Activated gamma-delta T cell (primary cell): ENCODE data around the gene SLC38A5.
"Not testable (repeated sequence)": the region's sequence is repeated elsewhere in the genome, so short reads cannot be mapped to it uniquely, and the experiment has no call there.

ENCODE experiments used
- DNase-seq: peaks from one replicate; lab custom pipeline; 2025; lab: John Stamatoyannopoulos, UW
- total RNA-seq, 2 donors: gene quantifications; one replicate each; lab custom pipeline; 2026; lab: John Stamatoyannopoulos, UW

The SLC38A5 gene
- 18.4 to 41.4 reads per million in 2 donors for total RNA-seq

DNA sequence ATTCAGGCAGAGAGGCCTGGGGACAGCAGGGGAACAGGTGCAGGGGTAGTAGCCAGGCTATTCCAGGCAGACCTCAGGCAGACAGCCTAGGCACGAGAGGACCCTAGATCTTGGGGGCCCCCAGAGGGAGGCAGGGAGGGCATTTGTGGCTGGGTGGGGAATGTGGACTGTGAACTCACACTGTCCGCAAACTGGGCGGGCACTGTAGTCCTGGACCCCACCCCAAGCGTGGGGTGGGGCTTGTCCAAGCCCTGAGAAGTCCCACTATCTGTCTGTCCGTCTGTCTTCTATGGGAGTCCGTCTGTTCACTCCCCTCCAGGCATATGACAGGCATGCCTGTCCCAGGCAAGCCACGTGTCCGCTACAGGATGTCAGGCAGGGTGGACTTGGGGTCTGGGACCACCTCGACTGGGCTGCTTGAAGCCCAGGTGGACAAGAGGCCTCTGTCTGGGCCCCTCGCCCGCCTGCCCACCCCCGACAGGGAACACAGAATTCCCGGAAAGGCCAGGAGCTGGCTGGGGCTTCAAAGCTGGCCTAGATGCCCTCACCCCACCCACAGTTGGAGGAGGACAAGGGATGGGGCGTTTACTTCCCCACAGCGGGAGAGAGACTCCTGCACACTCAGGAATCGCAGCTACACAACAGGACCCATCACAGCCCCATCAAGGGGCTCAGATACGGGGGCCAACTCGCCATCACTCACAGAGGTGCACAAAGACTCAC, at the start of gene SLC38A5:
SLC38A5 (minus strand) TSS at position 151 of the 723 bp plus-strand sequence. CDS start 2,336 bp downstream, outside the sequence.
- DNase-seq: no peak

DNA sequence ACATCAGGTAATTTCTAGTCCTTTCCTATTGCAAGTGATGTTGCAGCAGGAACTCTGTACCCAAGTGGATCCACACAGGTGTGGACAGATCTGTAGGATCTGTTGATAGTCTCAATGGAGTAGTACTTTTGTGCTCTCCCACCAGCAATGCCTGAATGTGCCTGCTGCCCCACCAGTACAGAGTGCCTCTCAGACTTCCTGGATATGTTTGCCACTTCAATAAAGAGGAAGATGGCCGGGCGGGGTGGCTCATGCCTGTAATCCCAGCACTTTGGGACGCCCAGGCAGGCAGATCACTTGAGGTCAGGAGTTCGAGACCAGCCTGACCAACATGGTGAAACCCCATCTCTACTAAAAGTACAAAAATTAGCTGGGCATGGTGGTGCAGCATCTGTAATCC, 49.4 kb upstream of the SLC38A5 start:
- DNase-seq: not testable (repeated sequence)

DNA sequence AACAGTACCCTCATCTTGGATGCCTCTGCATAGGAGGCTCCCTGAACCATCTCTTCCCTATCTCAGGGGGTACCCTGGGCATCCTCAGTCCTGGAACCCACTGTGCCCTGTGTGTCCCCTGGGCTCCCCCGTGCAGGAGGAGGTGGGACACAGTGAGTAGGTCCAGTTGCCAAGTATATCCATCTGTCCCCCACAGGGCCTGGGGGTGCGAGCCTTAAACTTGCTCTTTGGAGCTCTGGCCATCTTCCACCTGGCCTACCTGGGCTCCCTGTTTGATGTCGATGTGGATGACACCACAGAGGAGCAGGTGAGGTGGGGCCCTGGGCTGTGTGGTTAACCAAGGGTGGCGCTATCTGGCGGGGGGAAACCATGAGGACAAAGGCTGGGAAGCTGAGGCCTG, 46.9 kb upstream of the SLC38A5 start:
- no peak for DNase-seq

DNA sequence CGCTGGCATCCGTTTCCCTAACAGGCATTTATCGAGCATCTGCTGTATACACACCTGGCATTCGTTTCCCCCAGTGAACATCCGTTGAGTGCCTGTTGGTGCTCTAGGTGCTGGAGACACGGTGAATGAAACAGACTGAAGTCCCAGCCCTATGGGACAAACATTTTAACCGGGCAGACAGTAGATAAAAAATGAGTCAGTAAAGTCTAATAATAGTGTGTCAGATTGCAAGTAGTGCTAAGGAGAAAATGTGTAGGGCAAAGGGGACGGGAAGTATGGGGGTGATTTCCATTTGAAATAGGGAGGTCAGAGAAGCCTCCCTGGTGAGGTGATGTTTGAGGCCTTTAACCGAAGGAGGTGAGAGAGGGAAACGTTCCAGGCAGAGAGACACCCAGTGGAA, 46.2 kb upstream of the SLC38A5 start:
- no peak for DNase-seq

DNA sequence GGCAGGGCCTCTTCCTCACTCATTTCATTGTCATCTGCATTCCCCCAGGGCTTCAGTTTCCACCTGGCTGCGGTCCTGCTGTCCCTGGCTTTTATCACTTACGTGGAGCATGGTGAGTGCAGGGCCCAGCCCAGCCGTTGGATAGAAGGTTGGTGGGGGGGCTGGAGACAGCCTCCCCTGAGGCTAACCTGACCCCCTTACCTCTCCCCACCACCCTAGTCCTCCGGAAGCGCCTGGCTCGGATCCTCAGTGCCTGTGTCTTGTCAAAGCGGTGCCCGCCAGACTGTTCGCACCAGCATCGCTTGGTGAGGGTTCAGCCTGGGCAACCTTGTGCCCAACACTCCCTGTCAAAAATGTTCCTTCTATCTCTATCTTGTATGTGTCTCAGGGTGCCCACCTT, 45.8 kb upstream of the SLC38A5 start:
- no peak for DNase-seq

DNA sequence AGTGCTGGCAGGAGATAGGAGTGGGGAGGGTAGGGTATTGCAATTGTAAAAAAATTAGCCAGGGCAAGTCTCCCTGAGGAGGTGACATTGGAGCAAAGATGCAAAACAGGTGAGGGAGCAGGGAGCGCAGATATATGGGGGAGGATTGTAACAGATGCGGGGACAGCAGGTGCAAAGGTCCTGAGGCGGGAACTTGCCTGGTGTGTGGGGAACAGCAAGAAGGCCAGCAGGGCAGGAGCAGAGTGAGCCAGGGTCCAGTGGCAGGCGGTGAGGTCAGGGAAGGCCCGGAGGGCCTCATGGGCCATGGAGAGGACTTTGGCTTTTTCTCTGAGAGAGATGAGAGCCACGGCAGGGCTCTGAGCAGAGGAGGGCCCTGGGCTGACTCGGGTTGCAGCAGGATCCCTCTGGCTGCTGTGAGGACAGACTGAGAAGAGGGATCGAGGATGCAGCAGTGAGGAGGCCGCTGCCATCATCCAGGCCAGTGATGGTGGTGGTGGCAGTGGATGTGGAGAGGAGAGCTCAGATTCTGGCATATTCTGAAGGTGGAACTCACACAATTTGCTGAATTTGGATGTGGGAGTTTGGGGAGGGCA, 44.9 kb upstream of the SLC38A5 start:
- DNase-seq: no peak

DNA sequence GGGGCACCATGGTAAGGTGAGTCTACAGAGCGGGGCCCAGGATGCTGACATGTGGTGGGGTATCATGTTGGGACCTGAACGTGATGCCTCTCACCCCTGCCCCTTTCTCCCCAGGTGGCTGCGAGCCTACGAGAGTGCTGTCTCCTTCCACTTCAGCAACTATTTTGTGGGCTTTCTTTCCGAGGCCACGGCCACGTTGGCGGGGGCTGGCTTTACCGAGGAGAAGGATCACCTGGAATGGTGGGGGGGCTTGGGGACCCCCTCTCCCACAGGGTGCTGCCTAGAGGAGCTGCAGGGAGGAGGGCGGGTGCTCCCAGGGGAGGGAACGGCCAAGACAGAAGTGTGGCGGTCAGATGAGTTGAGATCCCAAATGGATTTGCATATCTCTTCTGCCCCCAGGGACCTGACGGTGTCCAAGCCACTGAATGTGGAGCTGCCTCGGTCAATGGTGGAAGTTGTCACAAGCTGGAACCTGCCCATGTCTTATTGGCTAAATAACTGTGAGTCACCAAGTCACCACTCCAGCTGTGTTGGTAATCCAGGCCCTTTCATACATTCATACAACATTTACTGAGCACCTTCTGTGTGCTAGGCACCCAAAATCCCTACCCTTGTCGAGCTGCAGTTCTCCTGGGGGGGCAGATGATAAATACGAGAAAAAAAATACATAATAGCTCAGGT, 44.2 kb upstream of the SLC38A5 start:
- DNase-seq: no peak

DNA sequence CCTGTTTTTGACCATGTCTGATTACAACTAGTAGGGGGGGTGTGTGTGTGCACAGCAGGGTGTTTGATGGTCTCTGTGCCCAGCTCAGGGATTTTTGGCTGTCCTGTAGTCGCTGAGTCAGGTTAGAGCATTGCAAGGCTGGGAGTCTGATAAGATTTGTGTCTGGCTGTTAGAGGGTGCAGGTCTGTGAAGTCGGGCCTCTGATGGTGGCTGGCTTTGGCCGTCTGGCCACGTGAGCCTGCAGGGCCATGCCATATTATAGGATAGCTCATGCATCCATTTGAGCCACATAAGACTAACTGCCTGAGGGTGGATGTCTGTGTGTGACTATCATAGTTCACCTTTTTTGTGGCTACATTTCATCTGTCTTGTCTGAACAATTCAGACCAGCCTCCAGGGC, 43.6 kb upstream of the SLC38A5 start:
- DNase-seq: no peak

DNA sequence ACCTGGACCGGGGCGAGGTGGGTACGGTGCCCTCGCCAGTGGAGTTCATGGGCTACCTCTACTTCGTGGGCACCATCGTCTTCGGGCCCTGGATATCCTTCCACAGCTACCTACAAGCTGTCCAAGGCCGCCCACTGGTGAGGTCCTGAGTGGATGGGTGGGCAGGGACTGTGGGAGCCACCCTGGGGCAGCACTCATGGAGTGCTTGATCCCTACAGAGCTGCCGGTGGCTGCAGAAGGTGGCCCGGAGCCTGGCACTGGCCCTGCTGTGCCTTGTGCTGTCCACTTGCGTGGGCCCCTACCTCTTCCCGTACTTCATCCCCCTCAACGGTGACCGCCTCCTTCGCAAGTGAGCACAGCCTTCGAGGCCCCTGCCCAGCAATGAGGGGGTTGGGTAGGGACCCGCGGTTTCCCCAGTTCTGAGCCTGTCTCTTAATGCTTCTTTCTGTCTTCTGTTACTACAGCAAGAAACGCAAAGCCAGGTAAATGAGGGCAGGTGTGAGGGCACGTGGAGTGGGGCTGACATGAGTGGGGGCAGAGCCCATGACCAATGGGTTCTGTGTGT, 42.4 kb upstream of the SLC38A5 start:
- no peak for DNase-seq

DNA sequence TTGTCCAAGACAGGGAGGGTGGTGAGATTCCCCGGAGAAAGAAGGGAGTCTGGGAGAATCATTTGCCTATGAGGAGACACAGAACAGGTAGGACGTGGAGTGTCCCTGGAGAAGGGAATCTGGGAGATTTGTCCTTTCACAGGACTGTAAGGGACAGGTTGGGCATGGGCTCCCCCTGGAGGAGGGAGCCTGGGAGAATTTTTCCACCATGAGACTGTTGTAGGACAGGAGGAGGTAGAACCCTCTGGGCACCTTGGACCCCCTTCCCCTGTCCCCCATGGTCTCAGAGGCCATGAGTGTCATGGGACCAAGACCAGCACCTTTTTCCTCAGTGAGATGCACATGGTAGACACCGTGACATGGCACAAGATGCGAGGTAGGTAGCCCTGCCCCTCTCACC, 41.5 kb upstream of the SLC38A5 start:
- no peak for DNase-seq

DNA sequence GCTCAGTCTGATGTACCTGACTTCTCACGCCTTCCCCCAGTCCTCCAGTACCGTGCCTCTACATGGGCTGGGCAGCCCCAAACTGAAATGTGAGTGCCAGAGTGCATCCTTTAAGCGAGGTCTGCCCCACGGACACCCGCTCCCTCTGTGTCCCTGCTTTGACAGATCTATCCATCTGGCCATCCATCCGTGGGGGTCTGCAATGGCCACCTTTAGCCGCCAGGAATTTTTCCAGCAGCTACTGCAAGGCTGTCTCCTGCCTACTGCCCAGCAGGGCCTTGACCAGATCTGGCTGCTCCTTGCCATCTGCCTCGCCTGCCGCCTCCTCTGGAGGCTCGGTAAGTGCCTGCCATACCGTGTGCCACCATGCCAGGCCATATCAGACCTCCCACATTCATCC, 39.6 kb upstream of the SLC38A5 start:
- DNase-seq: no peak

DNA sequence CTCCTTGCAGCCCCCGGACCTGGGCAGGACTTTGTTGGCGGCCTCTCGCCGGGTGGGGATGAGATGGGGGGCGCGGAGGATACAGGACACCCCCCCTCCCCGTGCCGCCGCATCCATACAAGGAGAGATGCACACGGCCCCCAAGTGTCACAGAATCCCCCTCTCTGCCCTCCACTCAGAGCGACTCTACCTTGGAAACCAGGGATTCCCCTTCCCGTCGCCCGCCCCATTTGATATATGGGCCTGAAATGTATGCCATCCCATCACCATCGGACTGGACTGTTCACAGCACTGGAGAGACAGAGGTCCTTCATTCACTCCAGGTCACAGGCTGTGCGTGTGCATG, 39.2 kb upstream of the SLC38A5 start:
- no peak for DNase-seq

DNA sequence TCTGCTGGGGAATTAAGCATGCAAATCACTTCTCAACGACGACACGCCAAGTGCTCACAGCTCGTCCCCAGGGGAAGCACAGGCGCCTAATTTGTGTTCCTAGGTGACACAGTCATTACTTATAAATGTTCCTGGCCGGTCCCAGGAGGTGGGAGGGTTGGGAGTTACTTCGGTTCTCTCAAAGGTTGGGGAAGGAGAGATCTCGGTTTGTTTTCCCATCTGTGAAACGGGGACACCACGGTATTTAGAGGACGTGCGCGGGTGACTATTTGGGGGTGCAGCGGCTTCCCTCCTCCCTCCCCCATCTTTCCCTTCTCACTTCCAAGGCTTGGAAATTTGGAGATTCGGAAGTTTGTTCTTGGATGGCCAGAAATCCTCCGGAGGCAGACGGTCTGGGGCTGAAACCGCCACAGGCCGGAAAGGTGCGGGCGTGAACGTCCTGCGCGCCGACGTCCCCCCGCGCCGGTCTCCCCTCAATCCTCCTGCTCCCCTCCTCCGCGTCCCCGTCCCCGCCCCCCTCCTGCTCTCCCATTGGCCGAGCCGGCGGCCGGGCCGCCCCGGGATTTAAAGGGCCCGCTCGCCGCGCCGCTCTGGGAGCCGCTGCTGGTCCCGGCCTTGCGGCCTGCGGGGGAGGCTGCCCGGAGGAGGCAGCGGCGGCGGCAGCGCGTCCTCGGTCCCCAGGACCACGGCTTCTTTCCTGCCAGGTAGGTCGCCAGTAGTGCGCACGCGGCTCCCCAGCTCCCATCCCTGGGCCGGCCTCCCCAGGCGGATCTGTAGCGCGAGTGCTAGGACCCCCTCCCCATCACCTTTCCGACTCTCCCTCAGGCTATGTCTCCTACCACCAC, 38.6 kb upstream of the SLC38A5 start, which contains the start of gene PORCN:
PORCN (plus strand) TSS at position 593 of the 845 bp plus-strand sequence. CDS start 829 bp downstream, outside the sequence.
- DNase-seq: peak; percentile 69

DNA sequence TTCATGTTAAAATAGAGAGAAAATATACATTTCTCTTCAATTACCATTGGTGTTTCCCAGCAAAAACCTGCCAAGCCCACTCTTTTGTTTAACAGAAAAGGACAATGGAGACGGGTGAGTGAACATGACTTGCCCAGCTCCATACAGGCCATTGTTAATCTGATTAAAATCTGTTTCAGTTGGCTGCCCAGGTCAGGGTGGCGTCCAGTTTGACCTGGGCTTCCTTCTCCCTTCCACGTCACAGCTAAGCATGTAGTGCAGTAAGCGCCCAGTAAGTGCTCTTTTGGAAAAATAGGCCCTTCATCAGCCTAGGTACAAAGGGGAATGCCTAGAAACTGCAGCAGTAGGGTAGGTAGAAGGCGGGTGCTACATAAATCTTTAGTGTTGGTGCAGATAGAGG, 37.2 kb upstream of the SLC38A5 start:
- no peak for DNase-seq

DNA sequence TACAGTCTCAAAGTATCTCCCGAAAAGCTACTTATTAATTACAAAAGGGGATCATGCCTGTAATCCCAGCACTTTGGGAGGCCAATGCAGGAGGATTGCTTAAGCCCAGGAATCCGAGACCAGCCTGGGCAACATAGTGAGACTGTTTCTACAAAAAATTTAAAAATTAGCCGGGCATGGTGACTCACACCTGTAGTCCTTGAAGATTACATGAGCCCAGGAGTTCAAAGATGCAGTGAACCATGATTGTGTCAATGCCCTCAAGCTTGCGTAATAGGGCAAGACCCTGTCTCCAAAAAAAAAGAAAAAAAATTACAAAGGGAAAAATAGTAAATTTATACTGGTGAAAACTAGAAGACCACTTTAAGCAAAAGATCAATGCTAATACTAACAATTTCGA, 35.4 kb upstream of the SLC38A5 start:
- DNase-seq: no peak

DNA sequence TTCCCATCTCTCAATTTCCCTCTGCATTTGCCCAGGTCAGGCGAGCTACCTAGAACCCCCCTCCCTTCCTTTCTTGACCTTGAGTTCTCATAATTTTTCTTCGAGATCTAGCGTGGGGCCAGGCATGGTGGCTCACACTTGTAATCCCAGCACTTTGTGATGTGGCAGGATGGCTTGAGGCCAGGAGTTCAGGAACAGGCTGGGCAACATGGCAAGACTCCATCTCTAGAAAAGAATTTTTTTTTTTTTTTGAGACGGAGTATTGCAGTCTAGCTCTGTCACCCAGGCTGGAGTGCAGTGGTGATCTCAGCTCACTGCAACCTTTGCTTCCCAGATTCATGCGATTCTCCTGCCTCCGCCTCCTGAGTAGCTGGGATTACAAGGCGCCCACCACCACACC, 34.2 kb upstream of the SLC38A5 start:
- DNase-seq: no peak

DNA sequence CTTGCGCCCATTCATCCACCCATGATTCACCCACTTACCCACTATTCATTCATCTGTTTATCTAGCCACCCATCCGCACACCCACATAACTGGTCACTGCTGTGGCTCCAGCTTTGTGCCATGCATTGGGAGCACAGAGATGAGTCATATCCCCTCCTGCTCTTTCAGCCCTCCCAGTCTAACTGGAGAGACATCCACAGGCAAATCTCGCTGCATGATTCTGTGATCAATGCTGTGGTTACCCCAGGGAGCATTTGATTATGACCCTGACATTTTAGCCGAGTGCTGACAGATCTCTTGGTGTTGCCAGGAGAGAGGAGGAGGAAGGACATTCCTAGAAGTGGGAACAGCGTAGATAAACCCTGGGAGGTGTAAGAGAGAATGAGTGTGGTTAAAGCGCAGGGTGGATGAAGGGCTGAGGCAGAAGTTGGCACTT, 28.3 kb upstream of the SLC38A5 start:
- DNase-seq: no peak

DNA sequence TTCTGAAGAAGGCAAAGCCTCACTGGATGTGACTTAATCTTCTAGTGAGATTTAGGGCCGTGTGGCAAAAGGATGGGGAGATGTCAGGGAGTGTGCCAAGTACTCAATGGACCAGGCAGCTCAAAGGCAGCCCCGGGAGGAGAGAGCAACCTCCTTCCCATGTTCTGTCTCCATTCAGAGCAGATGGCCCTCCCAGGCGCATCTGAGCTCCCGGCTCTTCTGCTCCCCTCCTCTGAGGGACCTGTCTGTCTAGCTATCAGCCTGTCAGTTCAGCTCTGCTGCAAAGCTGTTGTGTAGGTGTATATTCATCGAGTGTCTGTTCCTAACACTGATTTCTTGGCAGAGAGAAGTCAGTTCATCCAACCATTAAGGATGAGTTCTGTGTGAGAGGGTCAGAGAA, 27.8 kb upstream of the SLC38A5 start:
- no peak for DNase-seq

DNA sequence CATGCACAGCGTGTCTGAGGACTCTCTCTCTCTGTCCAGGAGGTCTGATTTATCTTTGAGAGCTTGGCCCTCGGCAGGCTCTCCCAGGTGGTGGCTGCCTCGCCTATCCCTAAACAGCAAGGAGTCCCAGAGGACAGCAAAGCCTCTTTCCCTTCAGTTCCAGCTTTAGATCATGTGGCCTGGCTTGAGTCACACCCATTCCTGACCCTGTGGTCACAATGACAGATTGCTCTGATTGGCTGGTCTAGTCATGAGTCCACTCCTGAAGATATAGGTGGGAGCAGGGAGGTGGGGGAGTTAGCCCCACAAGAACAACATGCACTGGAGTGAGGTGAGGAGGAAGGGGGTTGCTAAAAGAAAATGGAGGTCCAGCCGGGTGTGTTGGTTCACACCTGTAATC, 26.6 kb upstream of the SLC38A5 start:
- no peak for DNase-seq

DNA sequence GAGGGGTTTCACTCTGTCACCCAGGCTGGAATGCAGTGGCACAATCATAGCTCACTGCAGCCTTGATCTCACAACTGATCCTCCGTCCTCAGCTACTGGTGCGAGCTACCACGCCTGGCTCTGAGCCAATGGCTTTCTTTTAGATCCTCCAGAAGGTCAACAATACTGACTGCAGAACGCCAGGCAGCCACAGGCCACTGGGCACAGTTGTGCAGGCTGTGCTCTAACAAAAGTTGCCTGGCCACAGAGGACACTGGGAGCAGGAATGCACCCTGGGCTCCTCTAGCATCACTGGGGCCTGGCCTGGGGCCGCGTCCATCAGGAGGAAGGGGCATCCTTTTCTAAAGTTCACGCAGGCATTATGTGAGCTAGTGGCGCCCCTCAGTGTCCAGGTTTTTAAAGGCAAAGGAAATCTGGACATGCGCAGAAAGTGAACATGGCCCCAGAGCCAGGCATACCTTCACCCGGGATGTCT, 23.9 kb upstream of the SLC38A5 start:
- DNase-seq: no peak

DNA sequence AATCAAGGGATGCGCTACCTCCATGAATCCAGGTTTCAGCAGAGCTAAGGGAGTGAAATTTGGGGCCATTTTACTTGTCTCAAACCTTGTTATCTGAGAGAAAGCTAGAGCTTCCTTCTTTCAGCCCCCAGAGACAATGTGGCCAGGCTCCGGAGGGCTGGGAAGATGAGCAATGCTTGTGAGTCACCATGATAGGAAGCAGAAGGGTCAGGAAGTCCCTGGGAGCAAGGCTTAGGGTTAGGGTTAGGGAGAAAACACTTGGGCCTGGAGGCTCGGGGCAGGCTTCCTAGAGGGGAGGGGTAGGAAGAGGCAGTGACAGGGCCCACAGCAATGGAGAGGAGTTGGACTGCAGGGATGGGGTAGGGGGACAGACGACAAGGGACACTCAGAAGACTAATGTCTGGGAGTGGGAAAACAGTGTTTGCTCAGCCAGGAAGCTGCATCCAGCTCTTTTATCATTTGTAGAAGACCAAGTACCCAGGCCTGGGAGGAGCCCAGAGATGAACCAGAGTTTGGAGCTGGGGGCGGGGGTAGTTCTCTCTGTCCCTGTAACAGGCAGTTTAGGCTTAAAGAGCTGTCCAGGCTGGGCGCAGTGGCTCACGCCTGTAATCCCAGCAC, 22.3 kb upstream of the SLC38A5 start:
- no peak for DNase-seq
